NCI-H2107 (cell line): ENCODE data around the gene GRIP1.

Source experiments
- DNase-seq: peaks from one replicate; lab custom pipeline; 2025; lab: John Stamatoyannopoulos, UW

GRIP1 gene

DNA sequence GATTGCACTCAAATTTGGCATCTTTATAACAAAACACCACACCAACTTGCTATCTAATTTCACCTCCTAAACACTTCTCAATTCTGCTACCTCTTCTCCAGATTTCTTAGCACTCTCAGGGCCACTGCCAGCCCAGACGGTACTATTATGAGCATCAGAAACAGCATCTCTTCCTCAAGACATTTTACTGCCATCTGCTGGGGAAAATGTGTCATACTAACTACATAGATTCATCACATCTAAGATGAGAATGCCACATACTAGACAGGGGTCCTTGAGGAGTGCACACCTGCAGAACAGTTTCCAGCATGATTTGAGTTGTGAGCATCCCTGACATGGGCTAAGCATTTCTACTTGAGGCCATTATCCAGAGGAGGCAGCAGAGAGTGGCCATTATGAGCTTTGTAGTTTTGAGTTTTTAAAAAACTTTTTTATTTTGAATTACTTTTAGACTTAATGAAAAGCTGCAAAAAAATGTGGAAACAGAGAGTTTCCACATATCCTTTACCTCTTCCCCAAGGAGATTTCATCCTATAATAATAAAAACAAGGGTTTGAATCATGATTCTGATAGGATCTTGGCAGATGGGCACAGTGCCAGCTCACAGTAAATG, 15.1 kb upstream of the GRIP1 start:
- peak; percentile 62 for DNase-seq

- DNase-seq, result no peak
These were observed 14.1 kb upstream of the GRIP1 start for GRCh38 chr12:66692986-66693385.

DNA sequence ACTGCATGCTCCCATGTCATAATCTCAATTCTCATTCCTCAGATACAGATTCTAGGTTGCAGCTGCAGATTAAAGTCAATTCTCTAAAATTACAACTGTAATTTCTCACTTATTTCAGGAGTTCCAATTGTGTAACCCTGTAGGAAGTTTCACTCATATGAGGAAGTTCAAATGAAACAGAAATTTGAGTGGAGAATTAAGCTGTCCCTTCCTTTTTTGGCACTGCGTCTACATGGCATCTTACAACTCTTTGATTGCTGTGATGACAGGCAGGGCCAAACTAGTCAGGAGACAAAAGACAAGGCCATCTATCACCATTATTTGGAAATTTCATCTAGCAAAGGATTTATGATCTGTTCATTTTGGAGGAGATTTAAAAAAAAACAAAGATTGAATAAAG, 13.3 kb upstream of the GRIP1 start:
- DNase-seq, result no peak

GRCh38 chr12:66688846-66689439, 10.1 kb upstream of the GRIP1 start:
- DNase-seq, result no peak

DNA sequence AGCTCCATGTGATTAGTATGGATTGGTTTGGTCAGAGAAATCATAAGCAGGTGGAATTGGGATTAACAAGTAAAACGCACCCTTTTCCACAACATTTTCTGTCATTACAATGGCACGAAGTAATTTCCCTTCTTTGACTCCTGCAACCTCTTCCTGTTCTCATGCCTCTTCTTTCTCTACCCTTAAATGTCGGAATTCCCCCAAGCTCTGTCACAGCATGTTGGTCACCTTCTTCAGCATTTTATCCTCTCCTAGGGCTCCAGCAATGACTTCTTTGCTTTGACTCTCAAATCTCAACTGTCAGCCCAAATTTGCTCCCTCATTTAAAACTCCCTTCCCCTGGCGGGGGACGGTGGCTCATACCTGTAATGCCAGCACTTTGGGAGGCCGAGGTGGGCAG, 5.3 kb upstream of the GRIP1 start:
- no peak for DNase-seq

DNA sequence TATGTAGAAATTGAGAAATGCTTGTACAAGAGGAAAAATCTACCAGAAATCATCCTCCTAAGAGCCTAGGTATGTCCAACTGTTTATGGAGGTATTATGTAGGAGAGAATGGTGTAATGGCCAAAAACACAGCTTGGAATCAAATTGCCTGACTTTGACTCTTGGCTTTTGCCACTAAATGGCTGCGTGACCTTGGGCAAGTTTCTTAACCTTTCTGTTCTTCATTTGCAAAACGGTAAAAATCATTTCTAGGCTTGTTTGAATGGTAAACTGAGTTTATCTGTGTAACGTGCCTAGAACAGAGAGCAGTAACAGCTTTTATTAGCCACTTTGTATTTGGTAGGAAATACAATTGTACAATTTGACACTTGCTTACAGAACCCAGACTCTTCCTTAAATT, 4.9 kb upstream of the GRIP1 start:
- no peak for DNase-seq

GRCh38 chr12:66683073-66683472, 4.2 kb upstream of the GRIP1 start:
- DNase-seq, result no peak

GRCh38 chr12:66679461-66680084, 697 bp upstream of the GRIP1 start:
- no peak for DNase-seq

GRCh38 chr12:66676241-66676640, 2.6 kb downstream of the GRIP1 start:
- no peak for DNase-seq

DNA sequence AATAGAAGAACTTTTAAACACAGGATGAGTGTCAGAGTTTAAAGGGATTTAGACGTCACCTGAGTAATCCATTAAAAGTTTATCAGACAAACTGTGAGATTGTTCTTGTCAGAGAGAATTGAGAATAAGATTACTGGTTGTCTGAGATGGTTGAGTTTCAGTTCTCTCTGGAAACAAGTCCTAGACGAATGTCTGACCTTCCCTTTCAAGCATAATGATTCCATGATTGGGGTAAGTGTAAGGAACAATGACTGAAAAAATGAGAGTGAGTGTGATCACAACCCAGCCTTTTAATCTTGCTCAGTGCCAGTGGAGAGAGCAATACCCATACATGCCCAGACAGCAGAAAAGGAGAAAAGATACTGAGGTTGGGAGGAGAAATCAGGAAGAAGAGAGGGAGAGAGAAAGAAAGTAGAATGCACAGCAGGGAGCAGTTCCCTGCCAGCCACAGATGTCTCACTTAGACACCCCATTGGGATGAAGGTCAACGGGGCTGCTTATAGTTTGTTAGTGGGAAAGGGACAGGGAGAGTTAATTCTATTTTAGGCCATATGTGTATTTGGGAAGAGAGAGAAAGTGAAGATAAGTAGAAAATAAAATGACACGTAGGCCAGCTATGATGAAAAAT, 4.3 kb downstream of the GRIP1 start:
- DNase-seq, result no peak

GRCh38 chr12:66669541-66669940, 9.3 kb downstream of the GRIP1 start:
- no peak for DNase-seq

GRCh38 chr12:66668311-66668710, 10.6 kb downstream of the GRIP1 start:
- DNase-seq, result no peak

DNA sequence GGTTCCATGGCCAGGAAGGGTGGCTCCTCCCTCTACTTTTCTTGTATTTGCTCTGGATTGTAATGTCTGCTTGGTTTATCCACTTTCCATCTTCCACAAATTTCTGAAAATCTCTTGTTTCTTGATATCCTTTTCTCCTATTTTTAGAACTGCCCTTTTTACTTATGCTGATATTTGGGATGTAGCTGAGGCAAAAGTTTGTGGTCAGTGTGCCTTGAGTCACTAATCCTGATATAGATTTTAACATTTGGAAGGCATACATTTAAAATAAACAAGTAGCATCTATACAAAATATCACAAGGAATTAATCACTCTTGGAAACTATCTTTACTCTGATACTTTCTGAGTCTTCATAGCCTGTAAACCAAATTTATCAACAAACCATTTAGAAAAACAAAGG, 11.0 kb downstream of the GRIP1 start:
- DNase-seq, result no peak

- DNase-seq, result no peak
These were observed 12.4 kb downstream of the GRIP1 start for GRCh38 chr12:66666481-66666880.

DNA sequence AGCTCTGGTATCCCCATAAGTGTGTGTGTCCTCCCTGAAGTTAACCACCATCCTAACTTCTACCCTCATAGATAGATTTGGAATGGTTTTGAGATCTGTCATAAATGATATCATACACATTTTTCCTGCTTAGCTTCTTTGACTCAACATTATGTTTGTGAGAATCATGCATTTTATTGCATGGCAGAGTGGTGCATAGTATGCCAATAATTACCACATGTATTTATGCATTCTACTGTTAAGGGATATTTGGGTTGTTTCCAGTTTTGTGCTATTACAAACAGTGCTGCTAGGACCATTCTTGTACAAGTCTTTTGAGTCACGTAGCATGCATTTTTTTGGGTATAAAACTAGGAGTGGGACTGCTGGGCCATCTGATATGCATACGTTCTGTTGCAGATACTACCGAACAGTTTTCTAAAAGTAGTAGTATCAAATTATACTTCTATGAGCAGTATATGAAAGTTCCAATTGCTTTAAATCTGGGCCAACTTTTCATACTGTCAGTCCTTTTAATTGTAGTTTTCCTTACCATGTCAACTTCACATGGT, 13.4 kb downstream of the GRIP1 start:
- no peak for DNase-seq

GRCh38 chr12:66664076-66664475, 14.8 kb downstream of the GRIP1 start:
- no peak for DNase-seq

DNA sequence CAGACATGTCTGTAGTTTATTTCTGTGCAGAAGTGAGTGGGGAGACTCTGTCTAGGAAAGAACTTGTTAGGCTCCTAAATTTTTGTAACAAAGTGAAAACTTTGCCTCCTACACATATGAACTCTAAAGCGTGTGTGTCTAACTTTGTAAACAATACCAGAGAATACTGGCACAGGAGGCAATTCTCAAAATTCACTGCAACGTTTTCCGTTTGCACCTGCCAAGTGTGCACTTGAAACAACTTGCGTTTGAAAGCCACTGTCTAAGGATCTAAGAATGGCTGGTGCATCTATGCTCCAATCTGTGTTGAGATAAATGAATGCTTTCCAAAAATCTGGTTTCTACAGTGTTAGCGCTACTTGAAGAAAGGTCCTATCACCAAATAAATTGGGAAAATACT, 15.3 kb downstream of the GRIP1 start:
- no peak for DNase-seq

DNA sequence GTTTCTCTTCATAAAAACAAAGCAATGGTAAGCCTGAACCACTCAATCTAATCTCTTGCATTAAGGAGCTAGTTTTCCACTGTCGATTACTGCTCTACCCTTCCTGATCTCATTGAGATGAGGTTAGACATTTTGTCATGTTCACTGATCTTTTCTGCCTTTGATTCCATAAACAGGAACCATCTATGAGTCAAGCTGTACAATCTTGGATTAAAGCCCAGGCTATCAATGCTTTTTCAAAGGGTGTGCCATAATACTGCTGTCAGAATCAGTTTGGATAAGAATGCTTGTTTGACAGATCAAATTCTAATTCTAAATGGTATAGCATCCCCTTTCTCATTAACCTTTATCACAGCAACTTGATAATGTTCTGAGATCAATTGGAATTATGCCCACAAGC, 16.1 kb downstream of the GRIP1 start:
- DNase-seq, result no peak

GRCh38 chr12:66662179-66662578, 16.7 kb downstream of the GRIP1 start:
- no peak for DNase-seq

GRCh38 chr12:66661357-66661756, 17.5 kb downstream of the GRIP1 start:
- DNase-seq, result no peak

DNA sequence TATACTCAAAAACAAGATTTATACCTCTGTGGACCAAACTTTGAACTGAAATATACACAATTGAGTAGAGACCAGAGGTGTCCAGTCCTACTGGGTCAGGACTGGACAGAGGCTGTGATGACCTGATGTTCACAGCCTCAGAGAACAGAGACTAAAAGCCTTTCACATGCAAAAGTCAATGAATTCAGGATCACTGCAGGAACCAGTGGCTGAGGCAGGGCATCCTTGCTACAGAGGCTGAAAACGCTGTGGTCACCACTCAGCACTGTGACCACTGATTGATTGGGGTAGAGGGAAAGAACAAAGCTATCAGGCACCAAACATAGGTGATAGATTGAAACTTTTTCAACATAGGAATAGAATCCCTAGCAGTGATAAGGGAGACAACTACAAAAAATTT, 25.1 kb downstream of the GRIP1 start:
- no peak for DNase-seq

- no peak for DNase-seq
These were observed 30.7 kb downstream of the GRIP1 start for GRCh38 chr12:66648033-66648735.
